HepG2 (cell line): ENCODE results near the gene ZFP69. TPM values are rescaled to one million over a fixed set of nuclear protein-coding genes. Genes with fewer than 3 reads are reported as not detected.
A peak's percentile ranks its signal among the peaks of the same experiment; 100 is the strongest.

Experiments used
- ATAC-seq: fragments of 200-7000 bp; cut with Tn5 transposase; 3 replicates; pipeline ENCODE4 v1.9.1; 2020; ENCODE audit warnings: mild to moderate bottlenecking, moderate library complexity
- BruUV-seq: library from RNA; stranded (reverse); fragments of 400-500 nt; replicated peaks from 2 replicates; lab custom pipeline; 2021; lab: Mats Ljungman, UMichigan
- CTCF ChIA-PET: fragments of 300-600 bp; formaldehyde crosslinking; extraction: SDS; loops from one replicate; lab custom pipeline; 2021; ENCODE audit warnings: low total read pairs, inconsistent platforms, low intra/inter-chr PET ratio; lab: Yijun Ruan, JAX
- POLR2A ChIA-PET: fragments of 350-600 bp; sonication (Branson Sonifier 250); formaldehyde crosslinking; loops from one replicate; lab custom pipeline; 2020; ENCODE audit warnings: antibody characterized with exemption, inconsistent platforms; lab: Yijun Ruan, JAX
- DNase-seq: peaks from one replicate; pipeline ENCODE4 v3.0.0-alpha.2; 2015; ENCODE audit warnings: low spot score
- FAIRE-seq: peaks from 3 replicates; lab custom pipeline; 2011; peaks lifted over from hg19 to GRCh38; lab: Jason Lieb, UNC
- H2AFZ ChIP-seq: one replicate; pipeline ENCODE4 v1.6.1; 2011; ENCODE audit warnings: low read length, inconsistent platforms
- H3K27ac ChIP-seq: fragments of 300-600 bp; 3 replicates; pipeline ENCODE4 v1.8.0; 2011; ENCODE audit warnings: mixed run types, mild to moderate bottlenecking, mixed read lengths, low read length, inconsistent platforms; ENCODE audit not compliant: insufficient read depth; ENCODE audit errors: extremely low read length
- H3K27me3 ChIP-seq, 2 experiments: fragments of 200-600 bp in 1 of 2; 2 replicates in 1 of 2; 3 replicates in 1 of 2; pipeline versions ENCODE4 v1.6.0 to v1.8.0; 2011; ENCODE audit warnings: low read length in 2 of 2, mild to moderate bottlenecking in 2 of 2, moderate library complexity in 2 of 2, inconsistent platforms in 1 of 2; ENCODE audit not compliant: insufficient read depth in 2 of 2, control insufficient read depth in 1 of 2
- H3K36me3 ChIP-seq, 2 experiments: fragments of 200-600 bp in 1 of 2; replicated peaks in 1 of 2; 2 replicates in 1 of 2; 3 replicates in 1 of 2; pipeline versions ENCODE4 v1.5.1 to v1.8.0; 2011; ENCODE audit warnings: low read length in 2 of 2, inconsistent platforms in 1 of 2; ENCODE audit not compliant: insufficient read depth in 2 of 2, control insufficient read depth in 1 of 2
- H3K4me1 ChIP-seq: 2 replicates; pipeline ENCODE4 v1.5.1; 2012; ENCODE audit warnings: low read length, inconsistent platforms; ENCODE audit not compliant: insufficient read depth
- H3K4me2 ChIP-seq: 2 replicates; pipeline ENCODE4 v1.6.0; 2011; ENCODE audit warnings: low read depth, low read length, inconsistent platforms
- H3K4me3 ChIP-seq, 3 experiments: fragments of 200-600 bp in 1 of 3; sonication (generic), shearing (Covaris generic) in 1 of 3; replicated peaks in 1 of 3; 2 replicates each; pipeline ENCODE4 v1.5.1; 2011 to 2016; ENCODE audit warnings: low read length in 3 of 3, inconsistent platforms in 2 of 3, low read depth in 2 of 3, mild to moderate bottlenecking in 2 of 3, control low read depth in 1 of 3, mixed read lengths in 1 of 3; ENCODE audit not compliant: insufficient read depth in 1 of 3
- H3K79me2 ChIP-seq: one replicate; pipeline ENCODE4 v1.6.1; 2011; ENCODE audit warnings: low read length, inconsistent platforms; ENCODE audit not compliant: insufficient read depth
- H3K9ac ChIP-seq: 2 replicates; pipeline ENCODE4 v1.6.0; 2011; ENCODE audit warnings: mild to moderate bottlenecking, low read depth, low read length, inconsistent platforms; ENCODE audit not compliant: insufficient read depth
- H3K9me3 ChIP-seq: 2 replicates; pipeline ENCODE4 v1.5.1; 2012; ENCODE audit warnings: mild to moderate bottlenecking, low read length
- H4K20me1 ChIP-seq: 2 replicates; pipeline ENCODE4 v1.6.0; 2011; ENCODE audit warnings: inconsistent platforms, mild to moderate bottlenecking, low read length, moderate library complexity; ENCODE audit not compliant: insufficient read depth
- ASH2L ChIP-seq: fragments of 300-600, 200-600 bp; sonication (generic); IDR thresholded peaks from 2 replicates; pipeline ENCODE4 v1.7.0; 2017; ENCODE audit warnings: low read depth, mild to moderate bottlenecking, moderate library complexity, mixed read lengths, low read length; ENCODE audit not compliant: insufficient read length
- CBFB ChIP-seq: sonication (generic); formaldehyde crosslinking; IDR thresholded peaks from 2 replicates; pipeline ENCODE4 v1.4.0; 2020; ENCODE audit warnings: missing genetic modification reagents
- IKZF4 ChIP-seq: sonication (generic); formaldehyde crosslinking; IDR thresholded peaks from 2 replicates; pipeline ENCODE4 v1.5.1; 2020; ENCODE audit warnings: borderline replicate concordance, mild to moderate bottlenecking, low read depth, missing genetic modification reagents; ENCODE audit errors: not compliant biosample characterization
- IRX3 ChIP-seq: sonication (generic); formaldehyde crosslinking; IDR thresholded peaks from 2 replicates; pipeline ENCODE4 v1.8.1; 2023; ENCODE audit warnings: mild to moderate bottlenecking, low read depth, missing genetic modification reagents, borderline replicate concordance
- MBD4 ChIP-seq: IDR thresholded peaks from 2 replicates; pipeline ENCODE4 v1.6.1; 2012; ENCODE audit warnings: low read length, inconsistent platforms, borderline replicate concordance
- MED1 ChIP-seq: sonication (generic); formaldehyde crosslinking; IDR thresholded peaks from 2 replicates; pipeline ENCODE4 v1.4.0; 2020; ENCODE audit warnings: missing genetic modification reagents
- PPARG ChIP-seq: conservative IDR thresholded peaks from 2 replicates; pipeline ENCODE4 v1.6.1; 2016; ENCODE audit warnings: missing biosample characterization, missing genetic modification reagents
- RXRB ChIP-seq: IDR thresholded peaks from 2 replicates; pipeline ENCODE4 v1.6.1; 2016; ENCODE audit warnings: borderline replicate concordance, missing genetic modification reagents, missing compliant biosample characterization
- SMC3 ChIP-seq: IDR thresholded peaks from 2 replicates; pipeline ENCODE4 v1.6.1; 2011; ENCODE audit warnings: low read length, improper control_type of control experiment
- TOPORS ChIP-seq: sonication (generic); formaldehyde crosslinking; IDR thresholded peaks from 2 replicates; pipeline ENCODE4 v1.8.0; 2023; ENCODE audit warnings: mild to moderate bottlenecking, missing genetic modification reagents
- ZMYM3 ChIP-seq: sonication (generic); formaldehyde crosslinking; IDR thresholded peaks from 2 replicates; pipeline ENCODE4 v1.5.1; 2020; ENCODE audit warnings: mild to moderate bottlenecking, missing genetic modification reagents
- ZNF101 ChIP-seq: sonication (generic); formaldehyde crosslinking; IDR thresholded peaks from 2 replicates; pipeline ENCODE4 v1.4.0; 2020; ENCODE audit warnings: mild to moderate bottlenecking, low read depth, missing genetic modification reagents, borderline replicate concordance
- ZNF432 ChIP-seq: sonication (generic); formaldehyde crosslinking; IDR thresholded peaks from 2 replicates; pipeline ENCODE4 v1.5.0; 2020; ENCODE audit warnings: missing genetic modification reagents, mild to moderate bottlenecking, borderline replicate concordance
- WGBS: methylation state at CpG from one replicate; pipeline ENCODE4 v1.1.6; 2017; ENCODE audit warnings: low lambda C conversion rate; 5-methylcytosine and 5-hydroxymethylcytosine counted together
- in situ Hi-C: cut with HindIII; loops from 2 replicates; pipeline ENCODE4 v1.10.0; 2017; ENCODE audit warnings: low pct_unique_long_range_greater_than_20kb; ENCODE audit not compliant: extremely low pct_ligation_motif_present
- intact Hi-C: fragments of 100-400 bp; cut with micrococcal nuclease; formaldehyde crosslinking; loops from one replicate; pipeline ENCODE4 v1.10.0; 2022; ENCODE audit not compliant: unreplicated experiment
- polyA plus RNA-seq, 8 experiments: library from polyadenylated mRNA; depleted of rRNA in 3 of 8; stranded (reverse) in 7 of 8; unstranded in 1 of 8; fragments of >200 nt; fragmentation: Illumina TruSeq in 4 of 8; extraction: Trizol in 4 of 8; gene quantifications; 2 replicates each; pipeline versions ENCODE4 v1.2.1 to v1.2.3, GENCODE V29; 2011 to 2016; ENCODE audit warnings: low read depth in 4 of 8, missing spikeins in 1 of 8, mixed read lengths in 1 of 8; ENCODE audit not compliant: insufficient read depth in 1 of 8
- total RNA-seq, 5 experiments: library from RNA; depleted of rRNA; stranded (reverse); fragments of >200 nt; fragmentation: Illumina TruSeq; extraction: Trizol; gene quantifications; 2 replicates each; pipeline ENCODE4 v1.2.3, GENCODE V29; 2016; ENCODE audit warnings: low read depth in 1 of 5
- TF ChIP-seq, protein P1 (sequence below): sonication (generic); formaldehyde crosslinking; IDR thresholded peaks from 2 replicates; pipeline ENCODE4 v1.5.1; 2020; ENCODE audit warnings: missing genetic modification reagents, mild to moderate bottlenecking, borderline replicate concordance
- TF ChIP-seq, protein P2 (sequence below): sonication (generic); formaldehyde crosslinking; conservative IDR thresholded peaks from 2 replicates; pipeline ENCODE4 v1.5.0; 2020; ENCODE audit warnings: missing genetic modification reagents
- TF ChIP-seq, protein P3 (sequence below): sonication (generic); formaldehyde crosslinking; IDR thresholded peaks from 2 replicates; pipeline ENCODE4 v1.4.0; 2020; ENCODE audit warnings: mild to moderate bottlenecking, missing genetic modification reagents

Gene ZFP69
- total and polyA plus RNA-seq, 2 of the 13 experiments (the other 11 are each of a cell fraction or from before 2014, with no cell fraction given): 2.6 to 5.6 TPM

DNA sequence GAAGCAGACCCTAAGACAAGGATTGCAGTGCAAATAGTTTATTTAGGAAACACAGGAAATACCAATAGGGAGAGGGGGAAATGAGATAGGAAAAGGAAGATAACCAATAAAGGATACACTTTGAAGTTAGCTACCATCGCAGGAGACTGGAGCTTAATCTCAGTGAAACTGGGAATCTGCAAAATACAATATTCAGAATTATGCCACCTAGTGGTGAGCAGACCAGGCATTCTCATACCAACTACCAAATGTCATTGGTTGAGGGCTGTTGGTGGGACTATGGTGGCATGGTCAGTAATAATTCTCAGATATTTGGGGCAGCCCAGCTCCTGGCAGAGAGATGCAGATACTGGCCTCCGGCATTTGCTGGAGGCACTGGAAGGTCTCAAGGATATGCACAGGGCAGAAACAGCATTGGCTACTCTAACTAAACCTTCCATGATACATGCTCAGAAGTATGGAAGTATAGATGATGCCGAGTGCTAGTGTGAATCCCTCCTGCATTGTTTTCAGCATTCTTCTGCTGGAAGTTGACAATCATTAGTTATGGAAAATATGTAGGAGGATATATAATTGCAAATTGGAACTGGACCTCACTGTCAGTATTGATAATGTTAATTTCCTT, 38.6 kb upstream of the ZFP69 start:
- POLR2A ChIA-PET: interaction anchor here (1.0 to 2.0 kb wide), 2 partner anchors 12 to 17 kb away, joined by 7 to 8 read pairs; partner anchors contain the start of gene ZFP69B
- Histone ChIP-seq H3K27me3 (no peaks in the 10 kb centered on the region), H3K4me2 (peak overlapping the region; percentile 28; the same call in 1 of the 2 replicates), H3K79me2 (no peaks in the 10 kb centered on the region), H3K27ac (no peak overlapping the region), H3K4me1 (peaks cover 24% of the 10 kb centered on the region), H4K20me1 (no peaks in the 10 kb centered on the region), H3K9me3 (no peaks in the 10 kb centered on the region), H3K4me3 (no peak overlapping the region), H3K9ac (no peak overlapping the region), H3K36me3 (no peaks in the 10 kb centered on the region), H2AFZ (no peak overlapping the region)
- DNase-seq: peak; percentile 37
- CTCF ChIA-PET: interaction anchor here (0.9 kb wide), 1 partner anchor 294 kb away, joined by 4 read pairs; no protein-coding TSS in a partner anchor
- BruUV-seq: no TSS peak
- in situ Hi-C loops (no loop called here), intact Hi-C loops (no loop called here)
- 65% methylated on average over 3 of the region's 3 CpGs for WGBS
- ATAC-seq: peak; percentile 80
- FAIRE-seq: peak; percentile 63
- TF ChIP-seq PPARG (CRISPR knock-in tag): peak; percentile 65
- TF ChIP-seq, protein P1, sequence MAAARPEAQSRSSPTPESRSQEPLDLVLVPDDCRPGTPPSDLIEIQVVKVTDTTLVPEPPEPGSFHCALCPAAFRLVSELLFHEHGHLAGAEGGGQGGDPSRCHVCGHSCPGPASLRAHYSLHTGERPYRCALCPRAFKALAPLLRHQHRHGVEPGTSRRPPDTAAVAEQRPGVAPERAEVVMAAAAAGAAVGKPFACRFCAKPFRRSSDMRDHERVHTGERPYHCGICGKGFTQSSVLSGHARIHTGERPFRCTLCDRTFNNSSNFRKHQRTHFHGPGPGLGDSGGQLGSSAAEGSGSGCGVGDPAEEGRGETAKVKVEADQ (CRISPR knock-in tag): no peak
- no peak for TF ChIP-seq ZNF432
- TF ChIP-seq, protein P2, sequence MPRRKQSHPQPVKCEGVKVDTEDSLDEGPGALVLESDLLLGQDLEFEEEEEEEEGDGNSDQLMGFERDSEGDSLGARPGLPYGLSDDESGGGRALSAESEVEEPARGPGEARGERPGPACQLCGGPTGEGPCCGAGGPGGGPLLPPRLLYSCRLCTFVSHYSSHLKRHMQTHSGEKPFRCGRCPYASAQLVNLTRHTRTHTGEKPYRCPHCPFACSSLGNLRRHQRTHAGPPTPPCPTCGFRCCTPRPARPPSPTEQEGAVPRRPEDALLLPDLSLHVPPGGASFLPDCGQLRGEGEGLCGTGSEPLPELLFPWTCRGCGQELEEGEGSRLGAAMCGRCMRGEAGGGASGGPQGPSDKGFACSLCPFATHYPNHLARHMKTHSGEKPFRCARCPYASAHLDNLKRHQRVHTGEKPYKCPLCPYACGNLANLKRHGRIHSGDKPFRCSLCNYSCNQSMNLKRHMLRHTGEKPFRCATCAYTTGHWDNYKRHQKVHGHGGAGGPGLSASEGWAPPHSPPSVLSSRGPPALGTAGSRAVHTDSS: no peak
- no peak for TF ChIP-seq ASH2L
- TF ChIP-seq MED1 (CRISPR knock-in tag): 0 out of 2 replicates have a peak, but pooled peaks have one; percentile 24
- TF ChIP-seq ZMYM3 (CRISPR knock-in tag): no peak
- no peak for TF ChIP-seq MBD4
- no peak for TF ChIP-seq ZNF101
- no peak for TF ChIP-seq IKZF4
- TF ChIP-seq RXRB (CRISPR knock-in tag): peak; percentile 38; the same call in 1 of the 2 replicates
- no peak for TF ChIP-seq TOPORS (CRISPR knock-in tag)
- no peak for TF ChIP-seq CBFB (CRISPR knock-in tag)
- no peak for TF ChIP-seq IRX3
- TF ChIP-seq, protein P3, sequence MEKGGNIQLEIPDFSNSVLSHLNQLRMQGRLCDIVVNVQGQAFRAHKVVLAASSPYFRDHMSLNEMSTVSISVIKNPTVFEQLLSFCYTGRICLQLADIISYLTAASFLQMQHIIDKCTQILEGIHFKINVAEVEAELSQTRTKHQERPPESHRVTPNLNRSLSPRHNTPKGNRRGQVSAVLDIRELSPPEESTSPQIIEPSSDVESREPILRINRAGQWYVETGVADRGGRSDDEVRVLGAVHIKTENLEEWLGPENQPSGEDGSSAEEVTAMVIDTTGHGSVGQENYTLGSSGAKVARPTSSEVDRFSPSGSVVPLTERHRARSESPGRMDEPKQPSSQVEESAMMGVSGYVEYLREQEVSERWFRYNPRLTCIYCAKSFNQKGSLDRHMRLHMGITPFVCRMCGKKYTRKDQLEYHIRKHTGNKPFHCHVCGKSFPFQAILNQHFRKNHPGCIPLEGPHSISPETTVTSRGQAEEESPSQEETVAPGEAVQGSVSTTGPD (CRISPR knock-in tag): no peak
- peak; percentile 61 for TF ChIP-seq SMC3
